Lower lobe of right lung (tissue), 2 donors: Measurements from ENCODE around the gene POLR2H. TPM values are rescaled to one million over a fixed set of nuclear protein-coding genes. Genes with fewer than 3 reads are reported as not detected.

ENCODE experiments used
- ATAC-seq, 2 donors: fragments of 200-7000 bp; cut with Tn5 transposase; one replicate each; pipeline ENCODE4 v1.9.1; 2020 to 2022; ENCODE audit warnings: mild to moderate bottlenecking in 2 of 2, moderate library complexity in 2 of 2
- DNase-seq: peaks from one replicate; pipeline ENCODE4 v3.0.0-alpha.2; 2020
- H3K27ac ChIP-seq: fragments of 200-600 bp; one replicate; pipeline ENCODE4 v1.8.0; 2022
- H3K27me3 ChIP-seq: fragments of 200-600 bp; one replicate; pipeline ENCODE4 v1.8.0; 2022; ENCODE audit warnings: low read depth
- H3K36me3 ChIP-seq: fragments of 200-600 bp; one replicate; pipeline ENCODE4 v1.8.0; 2022; ENCODE audit warnings: mild to moderate bottlenecking
- H3K4me1 ChIP-seq: fragments of 200-600 bp; one replicate; pipeline ENCODE4 v1.8.0; 2022
- H3K4me3 ChIP-seq: fragments of 200-600 bp; one replicate; pipeline ENCODE4 v1.8.0; 2022; ENCODE audit warnings: mild to moderate bottlenecking
- H3K9me3 ChIP-seq: fragments of 200-600 bp; one replicate; pipeline ENCODE4 v1.8.0; 2022
- intact Hi-C: fragments of 100-400 bp; cut with DNase I; formaldehyde crosslinking; loops from one replicate; pipeline ENCODE4 v1.11.0; 2022
- total RNA-seq: library from RNA; stranded (reverse); fragmentation: NEBNext Ultra II Directional; extraction: Animal tissue kit (Norgen Biotek cat#: 25700); gene quantifications from one replicate; pipeline ENCODE4 v1.2.1, GENCODE V29; 2021
- TF ChIP-seq, protein P1 (sequence below): fragments of 200-600 bp; IDR thresholded peaks from one replicate; pipeline ENCODE4 v1.8.0; 2022; ENCODE audit warnings: antibody characterized with exemption, mild to moderate bottlenecking
- donor health status: DM: no; HTN: yes; CAD: no; lungs with severe emphysema.

Gene POLR2H
- total RNA-seq, 1 donor from 2014 or later = 53.3 TPM

DNA sequence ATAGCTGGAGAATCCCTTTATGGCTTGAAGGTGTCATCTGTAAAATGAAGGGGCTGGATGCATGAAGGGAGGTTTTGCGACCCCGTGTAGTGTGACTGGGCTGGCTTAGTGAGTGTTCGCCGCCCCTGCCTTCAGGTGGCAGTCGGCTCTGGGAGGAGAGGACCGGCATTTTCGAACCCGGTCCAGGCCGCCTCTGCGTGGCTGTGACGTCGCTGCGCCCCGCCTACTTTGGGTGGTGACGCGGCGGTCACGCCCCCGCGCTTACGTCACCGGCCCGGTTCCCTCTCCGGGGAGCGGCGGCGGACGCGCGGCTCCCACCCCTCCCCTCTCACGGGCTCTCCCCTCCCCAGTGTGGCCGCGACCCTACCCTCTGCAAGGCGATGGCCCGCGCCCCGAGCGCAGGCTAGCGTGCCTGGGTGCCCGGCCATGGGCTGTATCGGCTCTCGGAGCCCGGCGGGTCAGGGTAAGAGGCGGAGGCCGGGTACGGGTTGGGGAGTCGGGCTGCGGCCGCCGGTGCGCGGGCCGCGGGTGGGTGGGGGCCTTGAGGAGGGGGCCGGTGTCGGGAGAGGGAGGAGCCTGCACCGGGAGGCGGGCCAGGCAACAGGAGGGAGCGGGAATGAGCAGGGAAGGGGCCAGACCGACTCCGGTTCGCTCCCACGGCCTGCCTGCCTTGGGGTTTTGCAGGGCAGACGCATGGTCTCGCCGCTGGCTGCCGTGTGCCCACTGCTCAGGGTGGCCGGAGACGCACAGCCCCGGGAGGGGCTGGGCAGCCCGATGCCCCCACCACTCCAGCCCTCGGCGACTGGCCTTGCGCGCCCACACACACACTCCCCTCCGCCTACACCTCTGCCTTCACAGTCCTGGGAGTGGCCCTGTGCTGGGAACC, 25.6 kb upstream of the POLR2H start:
- TF ChIP-seq, protein P1, sequence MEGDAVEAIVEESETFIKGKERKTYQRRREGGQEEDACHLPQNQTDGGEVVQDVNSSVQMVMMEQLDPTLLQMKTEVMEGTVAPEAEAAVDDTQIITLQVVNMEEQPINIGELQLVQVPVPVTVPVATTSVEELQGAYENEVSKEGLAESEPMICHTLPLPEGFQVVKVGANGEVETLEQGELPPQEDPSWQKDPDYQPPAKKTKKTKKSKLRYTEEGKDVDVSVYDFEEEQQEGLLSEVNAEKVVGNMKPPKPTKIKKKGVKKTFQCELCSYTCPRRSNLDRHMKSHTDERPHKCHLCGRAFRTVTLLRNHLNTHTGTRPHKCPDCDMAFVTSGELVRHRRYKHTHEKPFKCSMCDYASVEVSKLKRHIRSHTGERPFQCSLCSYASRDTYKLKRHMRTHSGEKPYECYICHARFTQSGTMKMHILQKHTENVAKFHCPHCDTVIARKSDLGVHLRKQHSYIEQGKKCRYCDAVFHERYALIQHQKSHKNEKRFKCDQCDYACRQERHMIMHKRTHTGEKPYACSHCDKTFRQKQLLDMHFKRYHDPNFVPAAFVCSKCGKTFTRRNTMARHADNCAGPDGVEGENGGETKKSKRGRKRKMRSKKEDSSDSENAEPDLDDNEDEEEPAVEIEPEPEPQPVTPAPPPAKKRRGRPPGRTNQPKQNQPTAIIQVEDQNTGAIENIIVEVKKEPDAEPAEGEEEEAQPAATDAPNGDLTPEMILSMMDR = no peak
- intact Hi-C loops = no loop called here
- H3K4me3 ChIP-seq = peak overlapping the region; percentile 78
- H3K27me3 ChIP-seq = no peaks in the 10 kb centered on the region
- DNase-seq = peak; percentile 90
- H3K9me3 ChIP-seq = no peaks in the 10 kb centered on the region
- ATAC-seq = peak; percentile 88 to 89
- peaks cover 46% of the 10 kb centered on the region for H3K36me3 ChIP-seq
- peaks cover 32% of the 10 kb centered on the region for H3K4me1 ChIP-seq
- H3K27ac ChIP-seq = peak overlapping the region; percentile 93

DNA sequence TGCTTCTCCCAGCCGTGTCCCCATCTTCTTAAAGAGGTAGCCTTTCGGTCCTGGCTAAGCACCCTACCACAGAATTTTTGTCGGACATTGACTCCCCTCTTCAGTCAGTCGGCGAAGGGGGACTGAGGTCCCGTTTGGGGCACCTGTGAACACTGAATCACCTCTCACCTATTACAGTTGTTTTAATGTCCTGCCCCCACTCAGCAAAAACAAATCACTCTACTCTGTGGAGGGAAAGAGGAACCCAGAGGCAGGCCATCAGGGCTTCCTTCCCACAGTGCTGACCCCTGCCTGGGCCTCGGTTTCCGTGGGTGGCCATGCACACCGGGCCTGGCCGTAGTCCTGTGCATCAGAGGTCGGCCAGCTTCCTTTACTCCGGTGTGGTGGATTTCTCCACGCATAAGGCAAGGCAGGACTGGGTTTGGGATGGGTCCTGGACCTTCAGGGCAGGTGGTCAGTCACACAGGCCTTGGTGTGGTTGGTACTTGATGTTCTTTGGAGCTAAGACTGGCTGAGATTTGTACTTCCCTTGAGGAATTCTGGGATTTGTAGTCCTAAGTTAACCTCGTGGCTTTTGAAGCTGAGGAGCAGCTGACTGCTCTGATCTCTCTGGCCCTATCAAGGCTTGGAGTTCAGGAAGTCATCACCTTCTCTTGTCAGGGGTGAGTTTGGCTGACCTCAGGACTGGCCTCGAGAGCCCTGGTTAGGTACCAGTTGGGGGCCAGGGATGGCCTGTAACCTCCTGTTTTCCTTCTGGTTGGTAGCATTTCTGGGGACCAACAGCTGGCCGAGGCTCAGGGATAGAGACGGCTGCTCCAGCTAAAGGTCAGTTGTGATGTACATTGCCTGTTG, 24.7 kb upstream of the POLR2H start:
- intact Hi-C loops = no loop called here
- no peak for DNase-seq
- TF ChIP-seq, protein P1 = no peak
- peak overlapping the region; percentile 93 for H3K27ac ChIP-seq
- H3K9me3 ChIP-seq = no peaks in the 10 kb centered on the region
- peak; percentile 11 to 29 for ATAC-seq
- peaks cover 32% of the 10 kb centered on the region for H3K4me1 ChIP-seq
- H3K4me3 ChIP-seq = peak overlapping the region; percentile 78
- no peaks in the 10 kb centered on the region for H3K27me3 ChIP-seq
- peaks cover 42% of the 10 kb centered on the region for H3K36me3 ChIP-seq

DNA sequence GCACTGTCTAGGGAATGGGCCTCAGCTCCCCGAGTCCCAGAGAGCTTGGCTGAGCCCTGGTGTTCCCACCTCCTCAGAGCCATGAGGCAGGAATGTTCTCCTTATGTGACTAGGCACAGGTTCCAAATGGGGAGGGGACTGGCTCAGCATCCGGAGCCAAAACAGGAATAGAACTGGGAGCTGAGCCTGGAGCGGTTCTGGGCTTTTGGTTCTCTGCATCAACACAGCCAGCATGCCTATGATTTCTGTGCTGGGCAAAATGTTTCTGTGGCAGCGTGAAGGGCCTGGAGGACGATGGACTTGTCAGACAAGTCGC, 24.2 kb upstream of the POLR2H start, which contains the start of gene FAM131A:
Gene FAM131A (plus strand): TSS at position 202 of the 316 bp plus-strand sequence. CDS start 31 bp downstream, at position 233.
- DNase-seq (no peak), ATAC-seq (no peak)
- peak within 1 kb of the TSS; percentile 78 for H3K4me3 ChIP-seq
- H3K27ac ChIP-seq = peak within 1 kb of the TSS; percentile 93
- peaks cover 32% of the 10 kb centered on the region for H3K4me1 ChIP-seq
- H3K27me3 ChIP-seq = no peaks in the 10 kb centered on the region
- TF ChIP-seq, protein P1 = no peak
- intact Hi-C loops = no loop called here
- H3K9me3 ChIP-seq = no peaks in the 10 kb centered on the region
- peaks cover 42% of the 10 kb centered on the region for H3K36me3 ChIP-seq

DNA sequence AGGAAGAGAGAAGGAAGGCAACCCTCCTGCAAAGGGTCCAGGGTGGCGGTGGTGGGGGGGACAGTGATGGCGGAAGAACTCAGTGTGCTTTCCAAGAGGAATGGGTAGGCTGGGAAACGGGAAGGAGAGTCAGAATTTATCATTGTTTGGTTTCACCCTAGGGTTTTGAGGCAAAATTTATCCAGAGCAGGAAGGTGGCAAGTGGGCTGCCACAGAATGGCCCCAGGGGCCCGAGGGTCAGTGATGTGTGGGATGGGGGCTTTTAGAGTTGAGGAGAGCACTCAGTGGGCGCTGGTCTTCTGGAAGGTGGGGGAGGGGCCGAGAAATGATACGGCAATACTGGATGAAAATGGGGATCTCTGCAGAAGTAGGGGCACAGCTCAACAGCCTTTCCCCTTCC, 23.5 kb upstream of the POLR2H start:
- Histone ChIP-seq H3K4me1 (peaks cover 32% of the 10 kb centered on the region), H3K9me3 (no peaks in the 10 kb centered on the region), H3K27ac (peak overlapping the region; percentile 93), H3K4me3 (peak overlapping the region; percentile 14), H3K36me3 (peaks cover 42% of the 10 kb centered on the region), H3K27me3 (no peaks in the 10 kb centered on the region)
- ATAC-seq = no peak
- TF ChIP-seq, protein P1 = no peak
- intact Hi-C loops = no loop called here
- DNase-seq = no peak

DNA sequence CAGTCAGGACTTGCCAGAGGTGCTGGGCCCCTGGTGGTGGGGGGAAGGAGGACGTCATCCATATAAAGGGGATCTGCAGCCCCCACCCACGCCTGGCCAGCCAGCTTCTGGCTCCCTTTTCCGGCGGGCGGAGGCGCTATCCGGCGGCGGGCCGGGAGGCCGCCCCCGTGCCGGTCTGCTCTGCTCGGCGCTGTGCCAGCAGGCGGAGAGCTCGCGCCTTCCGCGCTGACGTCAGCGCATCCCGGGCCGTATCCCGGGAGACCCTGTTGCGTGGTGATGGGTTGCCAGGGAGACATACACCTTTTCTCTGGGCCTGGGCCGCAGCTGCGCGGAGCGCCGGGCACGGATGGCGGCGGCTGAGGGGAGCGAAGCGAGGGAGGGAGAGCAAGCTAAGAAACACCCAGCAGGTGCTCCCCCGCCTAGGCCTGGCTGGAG, 23.0 kb upstream of the POLR2H start:
- intact Hi-C loops = no loop called here

More for the DNA sequence above, 23.0 kb upstream of the POLR2H start:
- H3K9me3 ChIP-seq = no peaks in the 10 kb centered on the region
- peak overlapping the region; percentile 93 for H3K27ac ChIP-seq
- H3K36me3 ChIP-seq = peaks cover 42% of the 10 kb centered on the region
- peak overlapping the region; percentile 14 for H3K4me3 ChIP-seq
- DNase-seq (no peak), ATAC-seq (no peak)
- no peaks in the 10 kb centered on the region for H3K27me3 ChIP-seq
- TF ChIP-seq, protein P1 = no peak
- peaks cover 32% of the 10 kb centered on the region for H3K4me1 ChIP-seq
